ENCODE measurements around the gene KRT6B.

The KRT6B gene

DNA sequence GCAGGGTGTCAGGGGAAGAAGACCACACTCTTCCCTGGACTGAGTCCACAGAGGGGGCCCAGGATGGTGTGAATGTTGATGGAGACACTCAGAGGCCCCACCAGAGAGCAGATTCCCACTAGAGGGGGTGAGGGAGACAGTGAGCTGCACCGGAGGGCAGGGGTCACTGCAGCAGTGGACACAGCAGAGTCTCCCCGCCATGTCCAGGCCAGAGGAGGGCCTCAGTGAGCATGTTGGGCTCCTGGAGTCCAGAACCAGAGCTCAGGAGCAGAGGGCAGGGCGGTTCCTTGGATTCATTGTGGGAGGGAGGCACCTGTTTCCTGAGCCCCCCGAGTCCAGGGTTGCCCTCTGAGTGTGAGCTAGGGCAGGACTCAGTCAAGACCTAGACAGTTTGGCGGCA, 44.0 kb downstream of the KRT6B start:
- no peak for DNase-seq

DNA sequence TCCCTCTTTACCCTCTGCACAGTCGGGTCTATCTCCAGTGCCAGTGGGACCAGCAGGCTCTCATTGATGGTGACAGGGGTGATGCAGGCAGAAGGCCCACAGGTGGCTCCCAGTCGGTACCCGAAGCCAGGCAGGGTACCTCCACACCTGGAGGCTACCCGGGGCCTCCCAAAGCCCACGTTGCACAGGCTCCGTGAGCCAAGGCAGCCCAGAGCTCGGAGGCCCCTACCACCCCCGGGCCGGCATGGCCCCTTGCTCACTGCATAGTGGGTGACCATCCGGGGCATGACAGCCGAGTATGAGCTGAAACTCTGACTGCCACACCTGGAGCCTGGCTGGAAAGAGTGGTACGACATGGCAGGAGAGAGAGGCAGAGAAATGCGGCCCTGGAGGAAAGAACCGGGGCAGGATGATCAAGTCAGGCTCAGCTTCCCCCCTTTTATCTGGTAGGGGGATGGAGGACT, 46.0 kb downstream of the KRT6B start, which contains the start of gene KRT82:
KRT82 (minus strand) TSS at position 414 of the 464 bp plus-strand sequence; CDS start at position 356, 58 bp downstream.
- no peak for DNase-seq

GRCh38 chr12:52404951-52405350, 47.0 kb downstream of the KRT6B start:
- DNase-seq = no peak

- DNase-seq = no peak
Measured at GRCh38 chr12:52403561-52403960, 48.4 kb downstream of the KRT6B start.

- DNase-seq = no peak
Measured at GRCh38 chr12:52402873-52403540, 48.9 kb downstream of the KRT6B start.

DNA sequence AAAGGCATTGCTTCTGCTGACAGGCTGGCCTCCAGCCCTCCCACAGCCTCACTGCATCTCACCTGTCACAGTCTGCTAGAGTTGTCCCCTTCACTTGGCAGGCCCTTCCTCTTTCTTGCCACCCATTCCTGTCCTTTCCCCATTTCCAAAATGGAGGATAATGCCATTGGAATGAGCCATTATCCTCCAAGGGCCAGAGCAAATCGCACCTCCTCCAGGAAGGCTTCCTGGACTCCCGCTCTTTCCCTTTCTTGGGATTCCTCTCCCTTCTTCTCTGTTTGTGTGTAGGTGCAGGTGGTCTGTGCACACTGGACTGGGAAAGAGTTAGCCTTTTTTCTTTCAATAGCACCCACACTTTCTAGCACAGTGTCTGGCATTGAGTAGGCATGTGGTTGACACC, 49.6 kb downstream of the KRT6B start:
- DNase-seq = no peak

- DNase-seq = no peak
Measured at GRCh38 chr12:52401926-52402325, 50.0 kb downstream of the KRT6B start.

- no peak for DNase-seq
Measured at GRCh38 chr12:52401526-52401925, 50.4 kb downstream of the KRT6B start.

GRCh38 chr12:52400906-52401305, 51.0 kb downstream of the KRT6B start:
- DNase-seq = no peak

- no peak for DNase-seq
Measured at GRCh38 chr12:52399756-52400155, 52.2 kb downstream of the KRT6B start.

GRCh38 chr12:52398176-52398575, 53.8 kb downstream of the KRT6B start:
- no peak for DNase-seq

DNA sequence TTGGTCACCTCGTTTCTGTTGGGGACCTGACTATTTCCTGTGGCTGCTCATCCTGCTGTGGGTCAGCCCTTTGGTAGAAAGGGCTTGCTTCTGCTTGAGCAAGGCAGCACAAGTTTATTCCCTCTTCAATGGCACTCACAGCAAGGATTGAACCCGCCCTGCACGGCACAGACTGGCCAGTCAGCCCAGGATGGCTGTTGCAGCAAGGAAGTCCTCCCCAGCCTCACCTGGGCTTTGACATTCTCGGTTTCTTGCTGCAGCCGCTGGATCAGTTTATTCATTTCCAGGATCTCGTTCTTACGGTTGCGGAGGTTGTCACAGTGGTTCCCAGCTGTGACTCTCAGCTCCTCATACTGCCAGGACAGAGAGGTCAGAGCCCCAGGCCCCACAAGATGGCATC, 55.3 kb downstream of the KRT6B start:
- DNase-seq = no peak
